ENCODE measurements around the gene CUL5. TPM values are rescaled to one million over a fixed set of nuclear protein-coding genes. Genes with fewer than 3 reads are reported as not detected.

The CUL5 gene
- total and polyA plus RNA-seq, 2 of the 8 experiments (the other 6 are each of a cell fraction or from before 2014, with no cell fraction given): 4.9 to 31.8 TPM

DNA sequence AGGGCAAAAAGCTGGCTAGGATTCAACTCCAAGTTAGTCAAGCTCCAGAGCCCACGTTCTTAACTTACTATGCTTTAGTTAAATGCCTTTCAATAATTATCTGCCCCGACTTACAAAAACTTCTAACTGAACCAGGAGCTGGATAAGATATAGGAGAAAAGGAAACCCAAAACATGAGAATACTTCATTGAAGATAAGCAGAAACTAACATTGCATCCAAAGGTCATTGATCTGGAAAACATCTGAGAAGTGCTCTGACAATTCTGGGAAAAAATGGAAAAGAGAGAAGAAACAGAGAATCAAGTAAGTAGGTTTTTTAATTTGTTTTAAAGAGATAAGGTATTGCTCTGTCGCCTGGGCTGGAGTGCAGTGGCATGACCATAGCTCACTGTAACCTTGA, 139.9 kb downstream of the CUL5 start:
- POLR2A ChIA-PET (ENCODE audit: partially characterized antibody): interaction anchor here (0.9 to 1.4 kb wide), 2 partner anchors 12 to 87 kb away, joined by 3 to 4 read pairs; no protein-coding TSS in a partner anchor
- no peak overlapping the region for H3K9ac ChIP-seq (replicated peaks in 1 of 4; ENCODE audit: extremely low read depth in 1 of 4, low read depth in 3 of 4, low read length in 3 of 4)
- H3K79me2 ChIP-seq (ENCODE audit: control insufficient read depth in 1 of 2, insufficient read depth in 2 of 2, low read length in 2 of 2): no peaks in the 10 kb centered on the region
- H3K4me3 ChIP-seq (ENCODE audit: extremely low read depth in 1 of 4, insufficient read depth in 2 of 4, low read depth in 3 of 4, low read length in 4 of 4): no peak overlapping the region
- H2AK5ac ChIP-seq (ENCODE audit: low read depth, low read length): no peak overlapping the region
- no peak overlapping the region for H3K23ac ChIP-seq (ENCODE audit: insufficient read length)
- H2BK15ac ChIP-seq (ENCODE audit: low read length): no peak overlapping the region
- no peak overlapping the region for H3K27ac ChIP-seq (ENCODE audit: low read depth, low read length)
- H3K27me3 ChIP-seq (replicated peaks in 1 of 4; ENCODE audit: control insufficient read depth in 3 of 4, extremely low read depth in 1 of 4, insufficient read depth in 3 of 4, low read length in 3 of 4): no peaks in the 10 kb centered on the region
- H4K5ac ChIP-seq (ENCODE audit: insufficient read length, low read depth, low read length): no peak overlapping the region
- H3K36me3 ChIP-seq (ENCODE audit: control insufficient read depth in 2 of 4, insufficient read depth in 4 of 4, low read length in 3 of 4): peaks cover 3 to 51% (median 25%) of the 10 kb centered on the region in 4 experiments; a peak in 7 of 8 replicates
- no peak overlapping the region for H2BK12ac ChIP-seq (ENCODE audit: low read depth, low read length)
- DNase-seq (ENCODE audit: low read depth in 1 of 2, low spot score in 2 of 2): no peak
- H3K56ac ChIP-seq (replicated peaks; ENCODE audit: insufficient read length, low read depth, low read length): no peak overlapping the region
- no peak overlapping the region for H2AFZ ChIP-seq (ENCODE audit: low read length)
- no peak for FAIRE-seq
- no peak overlapping the region for H3K4me2 ChIP-seq (ENCODE audit: insufficient read depth in 1 of 2, low read depth in 2 of 2, low read length in 2 of 2)
- no peak overlapping the region for H3K4ac ChIP-seq (replicated peaks; ENCODE audit: insufficient read length, low read depth, low read length)
- no peak overlapping the region for H4K91ac ChIP-seq (replicated peaks; ENCODE audit: insufficient read length, low read length)
- CTCF ChIA-PET (ENCODE audit: partially characterized antibody): interaction anchor here (0.7 to 14.3 kb wide), 3 partner anchors 11 to 42 kb away, joined by 3 to 90 read pairs (median 3); partner anchors contain the start of gene ACAT1
- H3K4me1 ChIP-seq (replicated peaks in 1 of 4; ENCODE audit: control insufficient read depth in 3 of 4, insufficient read depth in 4 of 4, low read length in 3 of 4): no peaks in the 10 kb centered on the region
- no peak overlapping the region for H3K14ac ChIP-seq (ENCODE audit: insufficient read length)
- H3K9me3 ChIP-seq (ENCODE audit: insufficient read depth in 2 of 2, low read depth in 1 of 2, low read length in 1 of 2): no peaks in the 10 kb centered on the region
- no peak overlapping the region for H2BK5ac ChIP-seq (ENCODE audit: low read depth, low read length)
- H3K79me1 ChIP-seq (ENCODE audit: low read depth, low read length): no peaks in the 10 kb centered on the region
- TF ChIP-seq SP2 (IDR thresholded peaks at IDR 0.05; ENCODE audit: low read length): no peak
- TF ChIP-seq HDAC6 (IDR thresholded peaks at IDR 0.05; ENCODE audit: low read depth, low read length): no peak
- TF ChIP-seq FOSL1 (IDR thresholded peaks at IDR 0.05; ENCODE audit: insufficient read depth, low read depth, low read length): no peak
- no peak for TF ChIP-seq RXRA (IDR thresholded peaks at IDR 0.05; ENCODE audit: insufficient read depth, low read depth, low read length)
- no peak for TF ChIP-seq PHF8 (conservative IDR thresholded peaks at IDR 0.05; ENCODE audit: low read depth, low read length)
- no peak for TF ChIP-seq NRF1 (IDR thresholded peaks at IDR 0.05; ENCODE audit: low read depth, low read length)
- no peak for TF ChIP-seq KDM4A (IDR thresholded peaks at IDR 0.05; ENCODE audit: low read depth, low read length, severe bottlenecking)
- no peak for TF ChIP-seq RBBP5 (IDR thresholded peaks at IDR 0.05; ENCODE audit: borderline replicate concordance, low read depth, low read length)
- TF ChIP-seq, protein P1, sequence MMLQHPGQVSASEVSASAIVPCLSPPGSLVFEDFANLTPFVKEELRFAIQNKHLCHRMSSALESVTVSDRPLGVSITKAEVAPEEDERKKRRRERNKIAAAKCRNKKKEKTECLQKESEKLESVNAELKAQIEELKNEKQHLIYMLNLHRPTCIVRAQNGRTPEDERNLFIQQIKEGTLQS (IDR thresholded peaks at IDR 0.05; ENCODE audit: insufficient read depth, low read depth, low read length): no peak
- TF ChIP-seq MAFK (IDR thresholded peaks at IDR 0.05; ENCODE audit: low read depth, low read length): no peak
- TF ChIP-seq CHD2 (IDR thresholded peaks at IDR 0.05; ENCODE audit: low read length): no peak
- TF ChIP-seq CTBP2 (IDR thresholded peaks at IDR 0.05; ENCODE audit: borderline replicate concordance, insufficient read depth, insufficient read length, low read length): no peak
- no peak for TF ChIP-seq JUND (IDR thresholded peaks at IDR 0.05; ENCODE audit: low read length)
- H3K18ac ChIP-seq (ENCODE audit: extremely low read depth, low read length): no peak overlapping the region
- peaks cover 0 to 1% of the 10 kb centered on the region in 2 experiments for H4K20me1 ChIP-seq (replicated peaks in 1 of 2; ENCODE audit: control insufficient read depth in 1 of 2, insufficient read depth in 2 of 2, low read length in 2 of 2)
- 89% methylated on average over 3 of the region's 3 CpGs; no CpG with 5 or more reads in 1 of the 2 experiments for WGBS, 2 experiments (ENCODE audit: extremely low coverage in 1 of 2, insufficient coverage in 1 of 2, insufficient read length in 1 of 2, insufficient replicate concordance in 2 of 2, low coverage in 1 of 2, low lambda C conversion rate in 2 of 2, missing lambda C conversion rate in 1 of 2)
- no peak overlapping the region for H2BK20ac ChIP-seq (ENCODE audit: low read length)
- no peak overlapping the region for H2BK120ac ChIP-seq (replicated peaks; ENCODE audit: low read depth, low read length)
- no peak overlapping the region for H4K8ac ChIP-seq (ENCODE audit: extremely low read depth, insufficient read depth, low read length)
- no peaks in the 10 kb centered on the region for H3K23me2 ChIP-seq (ENCODE audit: low read depth, low read length)
